CMK (cell line): ENCODE results near the gene PDE2A.

ENCODE experiments used
- DNase-seq: peaks from one replicate; pipeline ENCODE4 v3.0.0-alpha.2; 2010; ENCODE audit warnings: low read depth

Gene PDE2A

DNA sequence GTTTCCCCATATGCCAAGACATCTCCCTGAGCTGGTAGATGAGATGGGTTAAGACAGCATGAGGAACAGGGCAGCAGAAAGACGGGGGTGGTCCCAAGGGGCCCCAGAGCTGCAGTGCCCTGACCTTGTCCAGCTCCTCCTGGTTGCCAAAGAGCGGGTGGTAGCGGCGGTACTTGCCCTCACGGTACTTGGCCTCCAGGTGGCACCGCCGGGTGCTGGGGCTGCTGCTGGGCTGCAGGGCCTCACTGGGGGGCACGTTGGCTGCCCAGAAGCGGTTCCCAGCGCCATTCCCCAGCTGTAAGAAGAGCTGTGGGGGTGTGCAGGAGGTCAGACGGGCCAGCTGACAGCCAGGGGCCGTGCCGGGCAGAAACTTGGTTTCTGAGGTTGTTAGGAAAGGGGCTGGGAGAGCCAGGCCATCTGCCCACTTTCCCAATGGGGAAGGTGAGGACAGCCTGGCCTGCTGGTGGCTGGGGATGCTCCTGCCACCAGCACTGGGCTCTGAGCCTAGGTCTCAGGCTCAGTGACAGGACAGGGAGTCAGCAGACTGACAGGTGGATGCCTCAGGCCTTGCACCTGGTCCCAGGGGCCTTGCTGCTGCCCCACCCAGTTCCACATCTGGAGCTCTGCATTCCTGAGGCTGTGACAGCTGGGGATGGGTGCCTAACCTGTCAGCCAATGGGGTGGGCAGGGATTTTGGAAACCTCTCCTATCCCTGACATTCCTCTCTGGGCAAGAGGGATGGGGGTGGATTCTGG is 30.0 kb upstream of the PDE2A start:
- no peak for DNase-seq

DNA sequence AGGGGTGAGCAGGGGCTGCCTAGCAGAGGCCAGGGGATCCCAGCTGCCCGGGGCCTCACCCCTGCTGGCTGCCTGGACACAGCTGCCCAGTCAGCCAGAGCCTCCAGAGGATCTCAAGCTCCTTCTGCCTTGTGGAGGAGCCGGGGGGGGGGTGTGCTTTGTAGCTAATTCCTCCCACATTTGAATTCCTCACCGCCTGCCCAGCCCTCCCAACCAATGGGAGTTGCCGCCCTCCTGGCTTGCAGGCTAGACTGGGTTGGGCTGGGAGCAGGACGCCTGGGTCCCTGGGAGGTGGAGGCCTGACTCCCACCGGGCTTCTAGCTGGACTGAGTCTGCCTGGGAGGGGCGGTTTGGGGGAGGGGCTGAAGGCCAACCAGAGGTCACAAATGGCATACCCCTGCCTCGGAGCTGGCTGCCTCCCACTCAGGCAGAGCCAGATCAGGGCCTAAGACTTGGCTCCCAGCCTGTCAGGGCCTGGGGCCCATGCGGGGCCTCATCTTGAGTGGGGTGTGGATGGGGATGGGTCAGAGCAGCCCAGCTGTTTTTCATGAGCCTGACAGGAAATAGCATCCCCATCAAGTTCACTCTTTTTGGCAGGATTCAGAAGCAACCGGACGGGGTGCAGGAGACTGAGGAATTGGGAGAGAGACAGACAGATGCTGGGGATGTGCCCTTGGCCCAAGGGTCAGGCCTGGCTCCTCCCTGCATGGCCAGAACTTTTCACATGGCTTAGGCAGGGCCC is 29.2 kb upstream of the PDE2A start:
- DNase-seq, result no peak

DNA sequence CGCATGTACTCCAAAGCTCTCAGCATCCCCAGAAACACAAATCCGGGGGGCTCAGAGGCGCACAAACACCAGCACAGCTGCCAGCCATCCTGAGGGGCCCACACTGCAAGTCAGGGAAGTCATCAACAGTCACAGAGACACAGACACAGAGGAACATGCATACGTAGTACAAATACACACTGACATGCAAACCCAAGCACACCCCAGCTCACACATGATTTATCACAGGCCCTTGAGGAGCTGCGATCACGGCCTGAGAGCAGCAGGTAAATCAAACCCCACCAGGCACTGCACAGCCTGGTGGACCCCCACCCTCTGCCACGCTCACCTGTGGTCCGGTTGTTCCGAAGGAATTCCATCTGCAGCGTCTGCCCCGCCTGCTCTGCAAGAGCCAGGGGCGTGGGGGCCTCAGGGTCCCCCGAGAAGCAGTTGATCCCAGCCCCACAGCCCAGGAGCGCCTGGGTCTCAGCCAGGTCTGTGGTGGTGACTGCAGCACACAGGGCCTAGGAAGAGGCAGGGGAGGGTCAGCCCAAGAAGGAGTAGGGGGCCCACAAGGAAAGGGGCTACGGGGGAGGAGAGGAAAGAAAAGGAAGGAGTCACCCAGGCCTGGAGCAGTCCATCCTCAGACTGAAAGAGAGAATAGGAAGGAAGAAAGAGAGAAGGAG is 28.5 kb upstream of the PDE2A start:
- DNase-seq, result no peak

DNA sequence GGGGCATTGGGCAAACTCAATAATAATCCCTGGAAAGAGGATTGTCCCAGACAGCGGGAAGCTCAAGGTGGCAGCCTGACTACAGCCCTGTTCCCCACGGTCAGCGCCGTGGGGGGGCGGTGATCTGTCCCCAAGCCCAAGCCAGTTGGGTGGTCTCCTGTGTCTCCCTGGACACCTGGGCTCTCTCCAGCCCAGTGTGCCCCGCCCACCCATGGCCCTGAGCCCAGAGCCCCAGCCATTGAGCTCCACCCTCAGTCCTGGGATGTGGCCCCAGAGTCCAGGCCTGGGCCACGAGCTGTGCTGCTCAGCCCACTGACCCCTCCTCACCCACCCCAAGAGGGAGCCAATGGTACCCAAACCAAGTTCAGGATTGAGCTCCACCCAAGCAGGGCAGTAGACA is 27.9 kb upstream of the PDE2A start:
- no peak for DNase-seq

DNA sequence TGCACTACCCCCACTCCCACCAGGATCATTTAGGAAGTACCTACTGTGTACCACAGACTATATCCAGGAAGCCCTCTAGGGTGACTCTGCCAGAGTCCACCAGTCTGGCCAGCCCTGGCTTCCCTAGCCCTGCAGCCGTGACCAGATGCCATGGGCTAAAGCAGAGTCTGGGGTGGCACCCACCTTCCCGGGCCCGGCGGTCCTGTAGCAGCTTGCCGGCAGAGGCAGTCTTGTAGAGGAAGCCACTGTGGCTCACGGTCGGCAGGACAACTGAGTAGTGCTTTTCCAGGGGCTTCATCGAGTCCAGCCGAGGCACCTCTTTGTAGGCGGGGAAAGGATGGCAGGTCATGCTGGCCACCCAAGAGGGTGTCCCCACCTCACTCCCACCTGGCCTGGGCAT is 27.2 kb upstream of the PDE2A start:
- no peak for DNase-seq

- DNase-seq, result no peak
Measured at GRCh38 chr11:72700146-72700545, 25.9 kb upstream of the PDE2A start.

DNA sequence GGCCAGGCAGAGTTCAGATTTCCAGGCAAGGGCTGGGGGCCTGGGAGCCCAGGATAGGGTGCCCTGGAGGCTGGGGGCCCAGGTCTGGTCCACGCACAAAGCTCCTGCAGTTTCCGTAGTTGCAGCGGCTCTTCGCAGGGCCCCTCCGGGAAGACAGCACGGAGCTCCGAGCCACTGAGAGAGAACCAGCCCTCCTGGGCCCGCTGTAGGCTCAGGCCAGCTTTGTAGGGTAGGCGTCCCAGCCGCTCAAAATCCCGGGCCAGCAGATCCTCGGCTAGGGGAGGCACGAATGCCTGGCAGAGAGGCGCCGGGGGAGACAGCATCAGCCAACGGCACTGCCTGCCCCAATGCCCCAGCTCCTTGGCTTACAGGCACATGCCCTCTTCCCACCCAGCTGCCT is 23.6 kb upstream of the PDE2A start:
- DNase-seq, result no peak

- no peak for DNase-seq
Measured at GRCh38 chr11:72696866-72697700, 22.9 kb upstream of the PDE2A start.

- no peak for DNase-seq
Measured at GRCh38 chr11:72695354-72695753, 21.1 kb upstream of the PDE2A start.

DNA sequence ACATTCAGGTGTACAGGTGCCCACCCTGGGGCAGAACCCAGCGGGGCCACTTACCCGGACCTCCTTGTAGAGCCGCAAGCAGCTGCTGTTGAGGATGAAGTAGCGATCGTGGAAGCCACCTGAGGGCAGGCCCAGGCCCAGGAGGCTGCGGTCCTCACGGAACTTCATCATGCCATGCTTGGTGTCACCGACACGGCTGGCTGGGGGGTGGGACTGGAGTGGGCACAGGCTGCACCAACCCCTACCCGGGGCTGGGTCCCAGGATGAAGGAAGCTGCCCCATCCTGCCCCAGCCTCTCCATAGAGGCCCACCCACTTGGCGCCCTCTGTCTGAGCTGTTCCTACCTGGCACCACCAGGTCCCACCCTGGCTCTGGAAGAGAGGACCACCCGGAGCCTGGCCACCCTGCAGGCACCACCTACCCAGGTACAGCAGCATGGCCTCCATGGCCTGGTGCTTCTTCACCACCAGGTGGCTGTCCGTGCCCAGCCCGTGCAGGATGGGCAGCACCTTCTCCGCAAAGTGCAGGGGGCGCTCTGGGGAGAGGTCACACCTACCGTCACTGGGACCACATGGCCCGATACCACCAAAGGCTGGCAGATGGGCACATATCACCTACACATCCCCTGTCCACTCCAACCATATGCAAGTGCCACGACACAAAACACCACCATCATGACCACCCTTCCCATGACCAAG is 19.2 kb upstream of the PDE2A start:
- DNase-seq, result no peak

- no peak for DNase-seq
Measured at GRCh38 chr11:72692498-72693237, 18.4 kb upstream of the PDE2A start.

GRCh38 chr11:72690166-72690565 is 15.9 kb upstream of the PDE2A start:
- DNase-seq, result no peak

DNA sequence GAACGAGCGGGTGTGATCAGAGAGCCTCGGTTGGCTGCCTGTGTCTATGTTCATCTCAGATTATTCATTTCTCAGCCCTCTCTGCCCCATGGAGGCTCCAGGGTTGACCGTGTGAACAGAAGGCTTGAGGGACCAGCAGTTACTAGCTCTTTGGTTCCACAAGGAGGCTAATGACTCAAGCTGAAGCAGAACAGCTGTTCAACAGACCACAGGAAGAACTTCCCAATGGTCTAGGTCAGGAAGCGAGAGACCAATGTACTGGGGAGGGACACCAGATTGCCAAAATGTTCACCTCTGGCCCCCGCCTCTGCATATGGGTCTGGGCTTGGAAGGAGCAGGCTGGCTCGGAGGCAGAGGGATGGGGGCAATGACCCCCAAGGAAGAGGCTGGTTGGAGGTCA is 14.7 kb upstream of the PDE2A start:
- no peak for DNase-seq

GRCh38 chr11:72688486-72688885 is 14.3 kb upstream of the PDE2A start:
- DNase-seq, result no peak

DNA sequence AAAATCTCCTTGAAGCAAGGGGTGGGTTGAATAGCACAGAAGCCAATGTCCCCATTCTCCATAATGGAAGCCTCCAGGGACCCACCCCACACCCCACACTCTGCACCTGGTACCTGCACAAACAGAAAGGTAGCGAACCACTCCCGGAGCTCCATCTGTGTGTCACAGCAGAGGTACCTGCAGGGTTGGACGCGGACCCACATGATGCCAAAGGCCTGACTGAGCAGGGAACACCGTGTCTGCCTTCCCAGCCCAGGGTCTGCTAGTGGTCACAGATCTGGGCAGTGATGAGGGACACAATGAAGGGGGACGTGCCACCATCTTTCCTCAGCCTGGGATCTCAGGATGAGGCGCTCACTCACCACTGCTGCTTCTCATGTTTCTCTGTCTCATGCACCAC is 13.1 kb upstream of the PDE2A start:
- no peak for DNase-seq

- DNase-seq, result no peak
Measured at GRCh38 chr11:72686639-72687220, 12.5 kb upstream of the PDE2A start.

DNA sequence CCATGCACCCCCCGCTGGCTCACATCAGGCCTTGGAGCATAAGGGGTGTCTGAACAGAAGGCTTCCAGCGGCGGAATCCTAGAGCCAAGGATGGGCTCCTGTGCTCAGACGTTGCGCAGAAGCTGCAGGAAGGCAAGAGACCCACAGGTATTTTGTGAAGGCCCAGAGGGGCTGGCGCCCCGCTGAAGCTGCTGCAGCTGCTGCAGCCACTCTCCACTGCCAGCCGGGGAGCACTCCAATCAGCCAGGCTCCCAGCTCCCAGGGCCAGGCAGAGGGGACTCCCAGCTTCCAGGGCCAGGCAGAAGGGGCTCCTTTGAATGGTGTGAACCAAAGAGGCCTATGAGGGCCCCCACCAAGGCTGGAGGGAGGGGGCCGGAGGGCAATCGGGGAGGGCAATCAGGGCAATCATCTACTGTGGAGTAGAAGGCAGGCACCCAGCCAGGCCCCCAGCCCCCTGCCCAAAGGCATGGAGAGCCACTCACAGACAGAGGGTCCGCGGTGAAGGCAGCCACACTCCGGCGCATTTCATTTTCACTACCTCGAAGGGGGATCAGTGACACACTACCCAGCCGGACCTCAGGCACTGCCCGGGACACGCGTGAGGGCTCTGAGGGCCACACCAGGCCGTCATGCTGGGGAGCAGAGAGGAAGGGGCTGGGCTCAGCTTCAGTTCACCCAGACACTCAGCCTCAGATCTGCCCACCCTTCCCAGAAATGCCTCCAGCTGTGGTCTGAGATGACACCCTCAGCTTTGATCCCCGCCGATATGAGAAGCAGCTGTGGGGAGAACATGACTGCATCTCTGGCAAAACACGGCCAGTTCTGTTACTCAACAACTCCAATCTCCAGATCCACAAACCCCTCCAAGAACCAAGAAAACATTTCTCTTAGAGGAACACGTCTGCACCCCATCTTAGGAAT is 11.6 kb upstream of the PDE2A start:
- DNase-seq, result no peak

DNA sequence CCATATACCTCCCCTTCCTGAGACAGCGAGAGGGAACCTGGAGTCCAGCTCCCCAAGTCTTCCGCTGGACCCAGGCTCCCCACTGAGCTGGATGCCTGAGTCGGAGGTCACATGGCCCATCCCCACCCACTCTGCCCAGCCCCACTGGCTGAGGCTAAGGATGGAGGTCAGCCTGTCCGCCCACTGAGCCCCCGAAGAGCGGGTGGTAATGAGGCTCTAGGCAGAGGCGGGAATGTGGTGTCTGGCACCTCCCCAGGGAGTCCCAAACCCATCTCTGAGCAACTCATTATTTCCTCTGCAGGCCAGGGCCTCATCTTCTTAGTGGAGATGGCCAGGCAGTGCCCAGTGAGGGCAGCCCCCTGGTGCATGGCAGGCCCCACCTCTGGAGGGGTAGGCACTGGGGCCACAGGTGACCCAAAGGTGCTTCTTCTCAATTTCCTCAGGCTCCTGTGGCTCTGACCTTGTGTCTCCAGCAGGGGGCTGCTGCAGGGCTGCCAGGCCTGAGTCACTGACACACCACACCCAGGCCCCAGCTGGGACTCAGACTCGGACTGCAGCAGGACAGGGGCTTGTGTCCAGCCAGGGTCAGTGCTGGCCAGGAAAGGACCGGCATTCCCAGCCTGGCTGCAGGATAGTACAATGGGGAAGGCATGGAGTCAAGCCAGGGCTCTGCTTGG is 10.2 kb upstream of the PDE2A start:
- DNase-seq, result no peak

GRCh38 chr11:72683782-72684200 is 9.6 kb upstream of the PDE2A start:
- peak; percentile 30 for DNase-seq
